ENCODE measurements around the gene VWA5A. TPM values are rescaled to one million over a fixed set of nuclear protein-coding genes. Genes with fewer than 3 reads are reported as not detected.

Gene VWA5A
- total and polyA plus RNA-seq, 2 of the 13 experiments (the other 11 are each of a cell fraction or from before 2014, with no cell fraction given): 1.3 to 1.8 TPM

DNA sequence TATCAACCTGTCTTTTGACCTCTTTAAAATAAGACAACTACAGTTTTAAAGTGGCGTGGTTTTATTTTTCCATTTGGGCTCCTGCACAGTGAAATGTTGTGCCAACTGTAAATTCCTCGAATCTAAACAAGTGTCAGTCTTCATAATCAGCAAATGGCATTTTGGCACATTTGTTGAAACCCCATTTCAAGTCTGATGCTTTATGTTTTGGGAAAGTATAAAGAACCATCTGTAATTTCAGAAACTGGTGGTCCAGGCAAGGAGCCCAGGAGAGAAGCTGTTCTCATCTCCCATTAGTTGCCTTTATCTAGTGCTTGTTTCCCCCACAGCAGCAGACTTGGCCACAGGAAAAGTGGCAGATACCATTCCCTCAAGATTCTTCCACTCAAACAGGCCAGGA lies 32.7 kb downstream of the VWA5A start:
- H3K9ac ChIP-seq (ENCODE audit: insufficient read depth, low read depth, low read length): no peak overlapping the region
- ChIA-PET POLR2A (no interaction called here), CTCF (ENCODE audit: low intra/inter-chr PET ratio, low total read pairs) (no interaction called here)
- FAIRE-seq (no peak), DNase-seq (ENCODE audit: low spot score) (no peak), ATAC-seq (no peak)
- H3K9me3 ChIP-seq (ENCODE audit: low read length): no peaks in the 10 kb centered on the region
- H3K27ac ChIP-seq (ENCODE audit: extremely low read length, insufficient read depth, low read length): no peak overlapping the region
- 16% methylated on average over 2 of the region's 2 CpGs for WGBS (ENCODE audit: low lambda C conversion rate)
- H3K27me3 ChIP-seq (ENCODE audit: control insufficient read depth in 1 of 2, insufficient read depth in 2 of 2, low read length in 2 of 2): no peaks in the 10 kb centered on the region
- H3K36me3 ChIP-seq (replicated peaks in 1 of 2; ENCODE audit: control insufficient read depth in 1 of 2, insufficient read depth in 2 of 2, low read length in 2 of 2): no peaks in the 10 kb centered on the region
- in situ Hi-C loops (cut with HindIII; ENCODE audit: extremely low pct_ligation_motif_present, low pct_unique_long_range_greater_than_20kb): no loop called here
- intact Hi-C loops (cut with micrococcal nuclease; ENCODE audit: unreplicated experiment): no loop called here
- no peak overlapping the region for H2AFZ ChIP-seq (ENCODE audit: low read length)
- H4K20me1 ChIP-seq (ENCODE audit: insufficient read depth, low read length): no peaks in the 10 kb centered on the region
- TF ChIP-seq, protein P1, sequence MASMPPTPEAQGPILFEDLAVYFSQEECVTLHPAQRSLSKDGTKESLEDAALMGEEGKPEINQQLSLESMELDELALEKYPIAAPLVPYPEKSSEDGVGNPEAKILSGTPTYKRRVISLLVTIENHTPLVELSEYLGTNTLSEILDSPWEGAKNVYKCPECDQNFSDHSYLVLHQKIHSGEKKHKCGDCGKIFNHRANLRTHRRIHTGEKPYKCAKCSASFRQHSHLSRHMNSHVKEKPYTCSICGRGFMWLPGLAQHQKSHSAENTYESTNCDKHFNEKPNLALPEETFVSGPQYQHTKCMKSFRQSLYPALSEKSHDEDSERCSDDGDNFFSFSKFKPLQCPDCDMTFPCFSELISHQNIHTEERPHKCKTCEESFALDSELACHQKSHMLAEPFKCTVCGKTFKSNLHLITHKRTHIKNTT (CRISPR knock-in tag; IDR thresholded peaks at IDR 0.05): no peak
- TF ChIP-seq ZNF660 (CRISPR knock-in tag; IDR thresholded peaks at IDR 0.05; ENCODE audit: borderline replicate concordance, low read depth): no peak
- no peak for TF ChIP-seq MAFG (CRISPR knock-in tag; IDR thresholded peaks at IDR 0.05)
- TF ChIP-seq, protein P2, sequence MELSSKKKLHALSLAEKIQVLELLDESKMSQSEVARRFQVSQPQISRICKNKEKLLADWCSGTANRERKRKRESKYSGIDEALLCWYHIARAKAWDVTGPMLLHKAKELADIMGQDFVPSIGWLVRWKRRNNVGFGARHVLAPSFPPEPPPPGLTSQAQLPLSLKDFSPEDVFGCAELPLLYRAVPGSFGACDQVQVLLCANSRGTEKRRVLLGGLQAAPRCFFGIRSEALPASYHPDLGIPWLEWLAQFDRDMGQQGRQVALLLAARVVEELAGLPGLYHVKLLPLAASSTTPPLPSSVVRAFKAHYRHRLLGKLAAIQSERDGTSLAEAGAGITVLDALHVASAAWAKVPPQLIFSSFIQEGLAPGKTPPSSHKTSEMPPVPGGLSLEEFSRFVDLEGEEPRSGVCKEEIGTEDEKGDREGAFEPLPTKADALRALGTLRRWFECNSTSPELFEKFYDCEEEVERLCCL (CRISPR knock-in tag; IDR thresholded peaks at IDR 0.05; ENCODE audit: borderline replicate concordance): no peak
- TF ChIP-seq ZBTB7A (CRISPR knock-in tag; IDR thresholded peaks at IDR 0.05): no peak
- TF ChIP-seq, protein P3, sequence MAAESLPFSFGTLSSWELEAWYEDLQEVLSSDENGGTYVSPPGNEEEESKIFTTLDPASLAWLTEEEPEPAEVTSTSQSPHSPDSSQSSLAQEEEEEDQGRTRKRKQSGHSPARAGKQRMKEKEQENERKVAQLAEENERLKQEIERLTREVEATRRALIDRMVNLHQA (CRISPR knock-in tag; IDR thresholded peaks at IDR 0.05): no peak
- TF ChIP-seq, protein P4, sequence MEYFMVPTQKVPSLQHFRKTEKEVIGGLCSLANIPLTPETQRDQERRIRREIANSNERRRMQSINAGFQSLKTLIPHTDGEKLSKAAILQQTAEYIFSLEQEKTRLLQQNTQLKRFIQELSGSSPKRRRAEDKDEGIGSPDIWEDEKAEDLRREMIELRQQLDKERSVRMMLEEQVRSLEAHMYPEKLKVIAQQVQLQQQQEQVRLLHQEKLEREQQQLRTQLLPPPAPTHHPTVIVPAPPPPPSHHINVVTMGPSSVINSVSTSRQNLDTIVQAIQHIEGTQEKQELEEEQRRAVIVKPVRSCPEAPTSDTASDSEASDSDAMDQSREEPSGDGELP (IDR thresholded peaks at IDR 0.05; ENCODE audit: borderline replicate concordance, low read depth): no peak
- no peak for TF ChIP-seq YY1 (IDR thresholded peaks at IDR 0.05; ENCODE audit: insufficient read depth, insufficient replicate concordance, low read depth, low read length)
- no peak for TF ChIP-seq GFI1 (CRISPR knock-in tag; IDR thresholded peaks at IDR 0.05; ENCODE audit: borderline replicate concordance)
- TF ChIP-seq CEBPB (IDR thresholded peaks at IDR 0.05; ENCODE audit: borderline replicate concordance, low read depth, low read length): no peak
- TF ChIP-seq, protein P5, sequence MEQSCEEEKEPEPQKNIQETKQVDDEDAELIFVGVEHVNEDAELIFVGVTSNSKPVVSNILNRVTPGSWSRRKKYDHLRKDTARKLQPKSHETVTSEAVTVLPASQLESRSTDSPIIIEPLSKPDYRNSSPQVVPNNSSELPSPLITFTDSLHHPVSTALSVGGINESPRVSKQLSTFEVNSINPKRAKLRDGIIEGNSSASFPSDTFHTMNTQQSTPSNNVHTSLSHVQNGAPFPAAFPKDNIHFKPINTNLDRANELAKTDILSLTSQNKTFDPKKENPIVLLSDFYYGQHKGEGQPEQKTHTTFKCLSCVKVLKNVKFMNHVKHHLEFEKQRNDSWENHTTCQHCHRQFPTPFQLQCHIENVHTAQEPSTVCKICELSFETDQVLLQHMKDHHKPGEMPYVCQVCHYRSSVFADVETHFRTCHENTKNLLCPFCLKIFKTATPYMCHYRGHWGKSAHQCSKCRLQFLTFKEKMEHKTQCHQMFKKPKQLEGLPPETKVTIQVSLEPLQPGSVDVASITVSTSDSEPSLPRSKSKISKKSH (CRISPR knock-in tag; IDR thresholded peaks at IDR 0.05; ENCODE audit: borderline replicate concordance): no peak
- TF ChIP-seq, protein P6, sequence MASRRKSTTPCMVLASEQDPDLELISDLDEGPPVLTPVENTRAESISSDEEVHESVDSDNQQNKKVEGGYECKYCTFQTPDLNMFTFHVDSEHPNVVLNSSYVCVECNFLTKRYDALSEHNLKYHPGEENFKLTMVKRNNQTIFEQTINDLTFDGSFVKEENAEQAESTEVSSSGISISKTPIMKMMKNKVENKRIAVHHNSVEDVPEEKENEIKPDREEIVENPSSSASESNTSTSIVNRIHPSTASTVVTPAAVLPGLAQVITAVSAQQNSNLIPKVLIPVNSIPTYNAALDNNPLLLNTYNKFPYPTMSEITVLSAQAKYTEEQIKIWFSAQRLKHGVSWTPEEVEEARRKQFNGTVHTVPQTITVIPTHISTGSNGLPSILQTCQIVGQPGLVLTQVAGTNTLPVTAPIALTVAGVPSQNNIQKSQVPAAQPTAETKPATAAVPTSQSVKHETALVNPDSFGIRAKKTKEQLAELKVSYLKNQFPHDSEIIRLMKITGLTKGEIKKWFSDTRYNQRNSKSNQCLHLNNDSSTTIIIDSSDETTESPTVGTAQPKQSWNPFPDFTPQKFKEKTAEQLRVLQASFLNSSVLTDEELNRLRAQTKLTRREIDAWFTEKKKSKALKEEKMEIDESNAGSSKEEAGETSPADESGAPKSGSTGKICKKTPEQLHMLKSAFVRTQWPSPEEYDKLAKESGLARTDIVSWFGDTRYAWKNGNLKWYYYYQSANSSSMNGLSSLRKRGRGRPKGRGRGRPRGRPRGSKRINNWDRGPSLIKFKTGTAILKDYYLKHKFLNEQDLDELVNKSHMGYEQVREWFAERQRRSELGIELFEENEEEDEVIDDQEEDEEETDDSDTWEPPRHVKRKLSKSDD (CRISPR knock-in tag; IDR thresholded peaks at IDR 0.05; ENCODE audit: low read depth): no peak
- no peaks in the 10 kb centered on the region for H3K4me1 ChIP-seq (ENCODE audit: insufficient read depth, low read length)
- no TSS peak for BruUV-seq (replicated peaks)
- H3K4me3 ChIP-seq (replicated peaks in 1 of 3; ENCODE audit: insufficient read depth in 1 of 3, low read depth in 2 of 3, low read length in 3 of 3): no peak overlapping the region
- H3K4me2 ChIP-seq (ENCODE audit: low read depth, low read length): no peak overlapping the region
- no peaks in the 10 kb centered on the region for H3K79me2 ChIP-seq (ENCODE audit: insufficient read depth, low read length)

All from HepG2 (cell line).